Vagina (tissue), 2 donors: ENCODE results near the gene CDY2A.
"Not testable (repeated sequence)": the region's sequence is repeated elsewhere in the genome, so short reads cannot be mapped to it uniquely, and the experiment has no call there.

ENCODE experiments used
- POLR2A ChIP-seq, 2 donors: fragments of 450-650 bp; IDR thresholded peaks; one replicate each; pipeline ENCODE4 v1.6.1; 2017; ENCODE audit warnings: antibody characterized with exemption in 2 of 2, mild to moderate bottlenecking in 2 of 2, moderate library complexity in 2 of 2
- TF ChIP-seq, protein P1 (sequence below), 3 experiments: fragments of 450-650 bp in 2 of 3; fragments of 200-600 bp in 1 of 3; sonication (generic) in 1 of 3; IDR thresholded peaks; one replicate each; pipeline ENCODE4 v1.5.1; 2017 to 2019; ENCODE audit warnings: antibody characterized with exemption in 3 of 3, mild to moderate bottlenecking in 2 of 3, moderate library complexity in 2 of 3

DNA sequence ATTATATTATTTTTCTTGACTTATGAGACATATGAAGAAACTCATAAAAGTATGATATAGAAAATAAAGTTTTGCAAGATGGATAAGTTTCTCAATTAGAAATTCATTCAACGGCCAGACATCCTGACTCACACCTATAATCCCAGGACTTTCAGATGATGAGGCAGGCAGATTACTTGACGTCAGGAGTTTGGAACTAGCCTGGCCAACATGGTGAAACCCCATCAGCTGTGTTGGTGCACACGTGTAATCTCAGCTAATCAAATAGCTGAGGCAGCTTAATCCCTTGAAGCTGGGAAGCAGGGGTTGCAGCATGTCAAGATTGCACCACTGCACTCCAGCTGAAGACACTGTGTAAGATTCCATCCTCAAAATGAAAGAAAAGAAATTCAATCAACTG, 28.0 kb upstream of the CDY2A start:
- TF ChIP-seq, protein P1, sequence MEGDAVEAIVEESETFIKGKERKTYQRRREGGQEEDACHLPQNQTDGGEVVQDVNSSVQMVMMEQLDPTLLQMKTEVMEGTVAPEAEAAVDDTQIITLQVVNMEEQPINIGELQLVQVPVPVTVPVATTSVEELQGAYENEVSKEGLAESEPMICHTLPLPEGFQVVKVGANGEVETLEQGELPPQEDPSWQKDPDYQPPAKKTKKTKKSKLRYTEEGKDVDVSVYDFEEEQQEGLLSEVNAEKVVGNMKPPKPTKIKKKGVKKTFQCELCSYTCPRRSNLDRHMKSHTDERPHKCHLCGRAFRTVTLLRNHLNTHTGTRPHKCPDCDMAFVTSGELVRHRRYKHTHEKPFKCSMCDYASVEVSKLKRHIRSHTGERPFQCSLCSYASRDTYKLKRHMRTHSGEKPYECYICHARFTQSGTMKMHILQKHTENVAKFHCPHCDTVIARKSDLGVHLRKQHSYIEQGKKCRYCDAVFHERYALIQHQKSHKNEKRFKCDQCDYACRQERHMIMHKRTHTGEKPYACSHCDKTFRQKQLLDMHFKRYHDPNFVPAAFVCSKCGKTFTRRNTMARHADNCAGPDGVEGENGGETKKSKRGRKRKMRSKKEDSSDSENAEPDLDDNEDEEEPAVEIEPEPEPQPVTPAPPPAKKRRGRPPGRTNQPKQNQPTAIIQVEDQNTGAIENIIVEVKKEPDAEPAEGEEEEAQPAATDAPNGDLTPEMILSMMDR (IDR thresholded peaks at IDR 0.05): not testable (repeated sequence)
- not testable (repeated sequence) for TF ChIP-seq POLR2A (IDR thresholded peaks at IDR 0.05)
